T-helper 9 cell (primary cell): ENCODE measurements around the gene GJE1.

Source experiments
- DNase-seq: peaks from one replicate; pipeline ENCODE4 v3.0.0-alpha.2; 2020

GJE1 gene

GRCh38 chr6:142167071-142167470 lies 34.3 kb downstream of the GJE1 start:
- no peak for DNase-seq

- DNase-seq = no peak
Measured at GRCh38 chr6:142167486-142167885, 34.8 kb downstream of the GJE1 start.

GRCh38 chr6:142171351-142171750 lies 38.6 kb downstream of the GJE1 start:
- no peak for DNase-seq

GRCh38 chr6:142172758-142173157 lies 40.0 kb downstream of the GJE1 start:
- no peak for DNase-seq

GRCh38 chr6:142173980-142174379 lies 41.3 kb downstream of the GJE1 start:
- DNase-seq = no peak

GRCh38 chr6:142174703-142175102 lies 42.0 kb downstream of the GJE1 start:
- DNase-seq = no peak

GRCh38 chr6:142178129-142178528 lies 45.4 kb downstream of the GJE1 start:
- no peak for DNase-seq

GRCh38 chr6:142182004-142182403 lies 49.3 kb downstream of the GJE1 start:
- no peak for DNase-seq

GRCh38 chr6:142183351-142183750 lies 50.6 kb downstream of the GJE1 start:
- no peak for DNase-seq

GRCh38 chr6:142184307-142184706 lies 51.6 kb downstream of the GJE1 start:
- no peak for DNase-seq
